NCI-H345 treated with DMSO at 0.1 percent for 48 hours (cell line): ENCODE measurements around the gene JPH4.
"Not testable (repeated sequence)": the region's sequence is repeated elsewhere in the genome, so short reads cannot be mapped to it uniquely, and the experiment has no call there.

Experiments used
- DNase-seq: peaks from one replicate; lab custom pipeline; 2025; ENCODE audit not compliant: unreplicated experiment; lab: John Stamatoyannopoulos, UW

JPH4 gene

DNA sequence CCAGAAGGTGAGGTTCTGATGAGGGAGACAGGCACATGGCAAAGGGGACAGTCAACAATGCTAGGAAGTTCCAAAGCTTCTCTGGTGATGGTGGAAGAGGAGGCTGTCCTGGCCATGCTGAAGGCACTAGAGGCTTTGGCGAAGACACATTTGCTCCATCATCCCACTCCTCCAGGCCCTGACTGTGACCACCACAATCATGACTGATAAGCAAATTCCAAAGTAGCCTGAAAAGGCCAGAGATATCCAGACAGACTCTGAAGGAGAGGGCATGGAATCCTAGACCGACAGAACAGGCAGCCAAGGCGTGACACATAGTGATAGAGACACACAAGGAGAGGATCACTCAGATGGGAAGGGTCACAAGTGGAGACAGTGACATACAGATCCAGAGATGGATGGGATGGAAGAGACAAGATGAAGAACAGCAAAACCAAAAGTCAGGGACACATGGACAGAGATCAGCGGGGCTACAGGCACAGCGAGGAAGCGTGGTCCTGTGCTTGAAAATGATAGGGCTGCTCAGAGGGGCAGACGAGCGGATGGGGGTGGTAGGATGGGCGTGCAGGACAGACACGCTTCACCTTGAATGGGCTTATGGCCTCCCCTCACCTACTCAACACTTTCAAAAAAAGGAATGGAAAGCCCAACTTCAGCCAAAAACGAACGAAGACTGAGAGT, 28.3 kb downstream of the JPH4 start:
- no peak for DNase-seq

DNA sequence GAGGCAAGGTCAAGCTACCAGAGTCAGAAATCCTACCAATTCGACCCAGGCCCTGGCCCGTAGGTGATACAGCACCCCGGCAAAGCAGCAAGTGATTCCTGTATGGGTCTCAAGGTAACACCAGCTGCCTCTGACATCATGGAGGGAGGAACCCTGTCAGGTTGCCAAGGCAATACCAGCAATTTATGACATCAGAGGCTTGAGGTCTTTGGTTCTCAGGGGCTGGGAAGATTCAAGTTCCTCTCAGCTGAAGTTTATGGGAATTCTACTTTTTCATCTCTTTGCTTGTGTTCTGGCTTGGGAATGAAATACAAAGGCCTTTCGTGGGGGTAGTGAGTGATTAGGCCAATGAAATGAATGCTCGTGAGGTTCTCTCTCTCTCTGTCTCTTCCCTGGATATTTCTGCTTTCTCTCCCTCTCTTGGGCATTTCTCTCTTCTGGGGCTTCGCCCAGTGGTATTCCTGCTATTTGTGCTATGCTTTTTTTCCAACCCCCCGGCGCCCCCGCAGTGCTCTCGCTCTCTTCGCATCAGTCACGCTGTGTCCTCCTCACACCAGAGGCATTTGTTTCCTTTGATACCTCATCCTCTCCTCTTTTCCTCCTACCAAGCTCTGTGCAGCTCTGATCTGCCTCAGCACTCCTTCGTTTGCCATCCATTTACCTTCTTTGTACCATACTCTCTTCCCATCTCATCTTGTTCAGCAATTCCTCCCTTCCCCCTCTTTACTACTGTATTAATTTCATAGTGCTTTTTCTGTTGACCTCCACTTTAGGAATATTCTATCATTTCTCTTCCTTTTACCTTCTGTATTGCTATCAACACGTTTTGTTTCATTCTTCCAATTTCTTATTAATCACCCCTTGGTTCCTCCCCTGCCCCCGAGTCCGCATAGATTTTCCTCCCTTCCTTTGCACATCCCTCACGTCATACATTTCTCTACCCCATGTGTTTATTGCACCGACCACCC, 30.0 kb downstream of the JPH4 start:
- no peak for DNase-seq

DNA sequence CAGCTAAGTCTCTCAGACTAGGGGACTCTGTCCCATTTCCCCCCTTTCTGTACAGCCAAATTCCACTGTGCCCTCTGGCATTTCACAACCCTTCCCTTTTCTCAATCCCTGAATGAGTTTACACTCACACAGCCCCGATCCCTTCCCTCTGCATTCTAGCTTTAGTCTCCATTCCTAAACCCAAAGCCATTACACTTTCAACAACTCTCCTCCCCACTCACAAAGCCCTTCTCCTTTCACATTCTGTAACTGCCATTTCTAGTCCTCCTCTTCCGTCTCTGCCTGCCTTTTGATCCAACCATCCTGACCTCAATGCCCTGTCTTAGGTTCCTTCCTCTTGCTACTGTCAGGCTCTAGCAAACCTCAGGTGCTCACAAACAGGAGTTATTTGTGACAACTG, 30.7 kb downstream of the JPH4 start:
- DNase-seq = no peak

DNA sequence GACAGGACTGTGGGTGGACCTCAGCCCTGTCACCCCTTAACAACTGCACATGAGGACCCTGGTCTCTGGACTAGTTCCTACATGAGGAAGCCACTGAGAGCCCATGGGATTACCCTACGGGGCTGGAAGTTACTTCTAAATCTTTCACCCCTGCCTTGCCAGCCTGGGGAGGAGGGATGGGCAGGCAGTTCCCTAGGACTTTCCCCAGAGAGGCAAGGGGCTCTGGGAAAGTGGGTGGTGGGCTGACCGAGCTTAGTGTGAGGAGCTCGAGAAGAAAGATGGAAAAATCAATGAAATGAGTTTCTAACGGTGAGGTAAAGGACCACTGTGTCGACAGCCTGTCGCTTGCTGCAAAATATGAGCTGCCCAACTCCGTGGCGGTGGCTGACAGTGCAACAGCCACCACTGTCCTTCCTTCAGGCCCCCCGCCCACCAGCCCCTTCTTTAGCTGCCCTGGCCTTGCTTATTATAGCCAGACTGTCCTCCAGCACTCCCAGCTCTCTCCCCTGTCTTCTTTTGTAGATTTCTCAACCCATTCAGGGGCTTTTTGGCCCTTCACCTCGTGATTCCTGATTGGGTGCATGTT, 32.0 kb downstream of the JPH4 start:
- no peak for DNase-seq

DNA sequence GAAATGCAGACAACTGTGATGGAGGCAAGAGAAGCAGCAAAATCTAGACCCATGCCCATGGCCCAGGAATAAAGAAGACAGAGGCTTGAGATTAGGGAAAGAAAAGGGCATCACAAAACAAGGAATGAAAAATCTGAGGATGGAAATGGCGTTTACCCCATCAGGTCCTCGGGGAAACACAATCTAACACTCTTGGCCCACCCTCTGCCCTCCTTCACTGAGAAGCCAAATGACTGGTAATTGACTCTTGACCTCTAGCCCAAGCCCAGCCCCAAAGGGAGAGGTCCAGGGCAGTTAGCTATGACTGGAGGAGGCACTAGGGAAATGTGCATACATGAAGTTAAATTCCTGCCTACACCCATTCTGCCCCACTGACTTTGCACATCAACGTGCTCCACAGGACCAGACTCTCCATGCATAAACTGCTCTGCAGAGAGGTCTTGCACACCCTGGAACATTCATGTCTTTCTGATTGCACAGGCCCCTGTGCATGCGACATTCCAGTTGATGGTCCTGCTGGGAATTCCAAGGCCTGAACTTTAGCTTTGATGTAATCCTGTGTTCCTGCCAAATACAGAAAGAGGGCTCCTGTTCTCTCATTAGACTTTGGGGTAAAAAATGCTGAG, 32.7 kb downstream of the JPH4 start:
- DNase-seq = no peak

DNA sequence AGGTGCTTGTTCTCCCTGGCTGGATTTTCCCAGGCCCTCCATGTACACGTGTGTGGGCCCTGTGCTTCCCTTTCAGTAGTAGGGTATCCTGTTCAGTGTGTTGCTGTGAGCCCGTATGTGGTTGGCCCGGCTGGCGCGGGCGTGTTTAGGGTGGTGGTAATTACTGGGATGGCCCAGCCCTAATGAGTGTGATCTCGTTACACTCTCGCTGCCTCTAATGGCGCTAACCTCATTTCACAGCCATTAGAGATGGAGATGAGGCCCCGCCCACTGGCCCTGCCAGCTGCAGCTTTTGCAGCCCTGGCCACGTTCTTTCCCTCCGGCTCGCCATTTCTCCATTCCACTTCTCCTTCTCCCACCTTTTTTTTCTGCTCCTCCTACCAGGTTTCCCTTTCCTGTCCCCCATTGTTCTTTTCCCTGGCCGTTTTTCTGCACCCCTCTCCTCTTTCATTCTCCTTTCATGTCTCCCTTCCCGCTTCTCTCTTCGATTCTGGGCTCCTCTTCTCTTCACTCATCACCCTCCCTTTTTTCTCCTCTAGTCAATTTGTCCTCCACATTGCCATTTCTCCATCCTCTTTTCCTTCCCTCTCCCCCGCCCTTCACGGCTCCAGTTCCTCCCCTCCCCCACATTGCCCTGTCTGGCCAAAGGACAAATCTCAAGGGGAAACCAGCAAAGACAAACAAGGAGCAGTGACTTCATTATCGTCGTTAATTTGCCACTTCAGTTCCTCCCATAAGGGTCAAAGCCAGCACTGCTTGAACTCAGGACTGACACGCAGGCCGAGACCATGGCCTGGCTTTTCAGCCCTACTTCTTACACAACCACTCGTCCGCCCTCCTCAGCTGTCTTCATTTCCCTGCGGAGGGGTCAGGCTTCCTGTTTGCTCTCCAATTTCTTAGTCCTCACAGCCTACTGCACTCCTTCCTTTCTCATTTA, 33.8 kb downstream of the JPH4 start:
- DNase-seq = no peak

DNA sequence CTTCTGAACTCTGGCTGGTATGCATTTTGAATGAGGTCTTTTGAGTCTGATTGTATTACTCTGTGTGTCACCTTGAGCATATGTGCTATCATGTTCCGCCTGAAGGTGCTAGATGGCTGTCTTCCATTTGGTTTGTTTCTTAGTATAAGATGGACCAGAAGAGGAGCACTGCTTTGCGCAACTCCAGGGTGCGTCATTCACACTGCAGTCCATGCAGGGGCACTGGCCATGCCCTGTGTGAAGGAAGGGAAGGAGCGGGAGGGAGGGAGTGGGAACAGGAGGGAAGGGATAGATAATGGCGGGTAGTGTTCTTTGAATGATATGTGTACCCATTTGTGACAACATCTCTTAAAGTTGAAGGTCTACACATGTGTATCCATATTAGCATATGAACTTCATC, 35.2 kb downstream of the JPH4 start:
- DNase-seq = no peak

DNA sequence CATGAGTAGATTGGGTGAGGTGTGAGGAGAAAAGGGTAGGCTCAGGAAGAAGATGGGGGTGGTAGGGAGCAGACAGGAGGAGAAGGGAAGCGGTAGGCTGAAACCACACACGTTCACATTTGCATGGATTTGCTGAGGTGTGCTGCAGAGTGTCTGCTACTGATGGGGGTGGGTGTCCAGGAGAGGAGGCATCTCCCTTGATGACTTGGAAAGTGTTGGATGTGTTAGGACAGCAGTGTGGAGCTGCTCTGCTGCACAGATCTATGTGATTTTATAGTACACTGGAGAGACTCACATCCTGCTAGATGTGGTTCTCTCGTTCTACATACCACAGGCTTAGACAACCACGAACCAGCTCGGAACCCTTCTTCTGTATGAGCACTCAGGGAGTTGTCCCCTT, 36.3 kb downstream of the JPH4 start:
- no peak for DNase-seq

DNA sequence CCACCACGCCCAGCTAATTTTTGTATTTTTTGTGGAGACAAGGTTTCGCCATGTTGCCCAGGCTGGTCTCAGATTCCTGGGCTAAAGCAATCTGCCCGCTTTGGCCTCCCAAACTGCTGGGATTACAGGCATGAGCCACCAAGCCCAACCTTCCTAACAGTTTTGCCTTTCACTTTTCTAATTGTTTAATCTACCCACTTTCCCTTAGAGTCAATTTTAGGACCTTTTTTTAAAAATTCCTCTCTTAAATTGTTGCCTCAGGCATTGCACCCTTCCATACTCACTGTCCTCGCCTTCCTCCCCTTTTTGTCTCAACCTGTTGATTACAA, 38.5 kb downstream of the JPH4 start:
- DNase-seq = no peak

DNA sequence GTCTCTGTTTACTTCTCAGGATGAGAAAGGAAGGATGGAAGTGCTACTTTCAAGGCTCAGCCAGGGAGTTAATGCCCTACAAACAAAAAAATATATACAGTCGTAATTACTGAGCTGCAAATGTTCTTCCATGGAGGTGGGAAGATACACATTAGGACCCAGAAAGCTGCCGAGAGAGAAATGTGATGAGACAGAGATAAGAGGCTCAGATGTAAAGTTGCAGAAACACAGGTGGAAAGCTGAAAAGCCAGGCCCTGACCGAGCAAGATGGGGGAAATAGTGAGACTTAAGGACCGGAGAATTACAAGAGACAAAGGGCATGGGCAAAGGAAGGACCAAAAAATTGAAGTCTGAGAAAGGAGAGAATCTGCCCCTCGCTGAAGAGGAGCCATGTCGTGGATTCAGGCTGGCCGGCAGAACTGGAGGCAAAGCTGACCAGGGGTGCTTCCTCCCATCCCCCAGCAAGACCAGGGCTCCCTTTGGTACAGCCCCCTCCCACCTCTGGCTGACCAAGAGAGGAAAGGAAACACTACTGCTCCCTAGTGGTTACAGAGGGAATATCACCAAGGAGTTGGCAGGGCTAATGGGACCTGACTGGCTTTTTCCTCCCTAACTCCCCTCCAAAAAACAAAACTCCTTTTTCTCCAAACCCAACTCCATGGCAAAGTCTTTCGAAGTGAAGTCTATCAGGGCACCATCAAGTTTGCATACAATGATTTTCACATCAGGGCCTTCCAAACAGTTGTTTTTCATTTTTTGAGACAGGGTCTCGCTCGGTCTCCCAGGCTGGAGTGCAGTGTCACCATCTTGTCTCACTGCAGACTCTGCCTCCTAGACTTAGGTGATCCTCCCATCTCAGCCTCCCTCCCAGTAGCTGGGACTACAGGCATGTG, 39.1 kb downstream of the JPH4 start:
- peak; percentile 29 for DNase-seq

DNA sequence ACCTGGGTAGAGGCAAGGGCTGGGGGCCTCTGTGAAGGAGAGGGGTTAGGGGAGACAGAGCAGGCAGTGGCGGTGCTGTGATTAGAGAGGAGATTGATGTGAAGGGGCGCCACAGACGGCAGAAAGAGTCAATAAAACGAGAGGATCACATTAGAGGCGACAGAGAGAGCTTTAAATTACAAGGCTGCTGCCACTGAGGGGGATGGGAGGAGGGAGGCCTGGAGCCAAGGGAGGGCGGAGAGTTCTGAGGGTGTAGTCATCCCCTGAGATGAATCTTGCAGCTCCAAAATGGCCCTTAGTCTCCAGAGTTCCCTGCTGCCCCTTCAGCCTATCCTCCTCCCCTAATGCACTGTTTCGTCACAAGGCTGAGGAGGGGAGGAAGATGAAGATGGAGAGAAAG, 39.8 kb downstream of the JPH4 start:
- no peak for DNase-seq

DNA sequence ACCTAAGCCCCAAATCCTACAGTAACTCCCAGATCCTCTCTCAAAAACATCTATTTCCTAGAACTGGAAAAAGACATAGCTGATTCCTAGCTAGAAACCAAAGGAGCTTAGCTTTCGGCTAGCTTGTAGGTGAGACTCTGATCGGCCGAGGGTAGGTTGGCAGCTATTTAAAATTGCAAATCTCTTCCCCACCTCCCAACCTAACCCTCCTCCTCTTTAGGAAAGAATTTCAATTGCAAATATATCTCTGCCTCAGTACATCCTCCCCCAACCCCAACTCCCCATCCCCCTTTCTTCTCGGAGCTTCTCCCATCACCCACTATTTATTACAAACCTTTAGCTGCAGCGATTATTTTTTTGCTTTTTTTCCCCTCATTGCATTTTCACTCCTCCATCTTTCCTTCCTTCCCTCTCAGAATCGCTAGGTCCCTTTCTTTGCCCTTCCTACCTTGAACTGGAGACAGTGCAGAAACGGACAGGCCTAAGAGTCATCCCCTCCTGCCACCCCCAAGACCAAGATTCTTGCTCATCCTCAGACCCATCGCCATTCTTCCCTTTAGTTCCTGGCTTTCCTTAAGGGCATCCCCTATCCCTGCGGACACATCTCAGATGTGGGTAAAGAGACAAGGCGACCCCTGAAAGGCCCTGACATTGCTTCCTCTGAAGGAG, 40.4 kb downstream of the JPH4 start:
- DNase-seq = no peak

DNA sequence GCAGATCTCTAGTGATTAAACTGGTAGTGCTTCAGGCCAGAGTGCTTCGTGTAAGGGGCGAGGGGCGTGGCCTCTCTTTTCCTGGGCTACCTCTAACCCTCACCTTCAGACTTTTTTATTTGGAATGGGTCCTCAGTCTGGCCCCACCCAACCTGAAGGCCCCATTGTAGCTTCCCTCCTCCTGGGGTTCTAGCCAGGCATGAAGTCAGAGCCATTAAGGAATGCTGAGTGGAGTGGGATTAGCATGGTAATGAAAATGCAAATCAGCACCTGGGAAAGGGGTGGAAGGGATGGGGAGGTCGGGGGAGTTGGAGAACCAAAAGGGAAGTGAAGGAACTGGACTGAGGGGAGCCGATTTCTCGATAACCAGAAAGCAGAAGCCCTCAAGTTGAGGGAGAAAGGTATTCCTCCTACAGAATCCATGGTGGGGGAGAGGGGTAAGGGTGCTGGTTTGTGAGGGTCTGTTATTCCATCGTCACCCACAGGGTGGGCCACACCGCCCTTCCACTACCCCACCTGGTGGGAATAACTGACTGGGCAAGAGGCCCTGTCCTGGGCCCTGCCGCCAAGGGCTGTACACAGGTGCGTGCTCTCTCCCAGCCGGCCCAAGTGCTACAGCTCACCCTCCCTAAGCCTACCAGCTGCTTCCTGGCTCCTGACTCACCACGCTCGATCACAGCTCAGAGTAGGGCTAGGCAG, 41.1 kb downstream of the JPH4 start:
- DNase-seq = no peak

DNA sequence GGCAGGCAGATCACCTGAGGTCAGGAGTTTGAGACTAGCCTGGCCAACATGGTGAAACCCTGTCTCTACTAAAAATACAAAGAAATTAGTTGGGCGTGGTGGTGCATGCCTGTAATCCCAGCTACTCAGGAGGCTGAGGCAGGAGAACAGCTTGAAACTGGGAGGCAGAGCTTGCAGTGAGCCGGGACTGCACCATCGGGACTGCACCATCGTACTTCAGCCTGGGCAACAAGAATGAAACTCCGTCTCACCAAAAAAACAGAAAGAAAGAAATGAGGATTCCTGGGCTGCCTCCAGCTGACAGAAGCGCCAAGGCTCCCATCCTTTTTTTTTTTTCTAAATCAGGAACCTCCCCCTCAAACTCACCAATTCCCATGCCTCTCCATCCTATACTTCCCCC, 41.7 kb downstream of the JPH4 start:
- DNase-seq = not testable (repeated sequence)

DNA sequence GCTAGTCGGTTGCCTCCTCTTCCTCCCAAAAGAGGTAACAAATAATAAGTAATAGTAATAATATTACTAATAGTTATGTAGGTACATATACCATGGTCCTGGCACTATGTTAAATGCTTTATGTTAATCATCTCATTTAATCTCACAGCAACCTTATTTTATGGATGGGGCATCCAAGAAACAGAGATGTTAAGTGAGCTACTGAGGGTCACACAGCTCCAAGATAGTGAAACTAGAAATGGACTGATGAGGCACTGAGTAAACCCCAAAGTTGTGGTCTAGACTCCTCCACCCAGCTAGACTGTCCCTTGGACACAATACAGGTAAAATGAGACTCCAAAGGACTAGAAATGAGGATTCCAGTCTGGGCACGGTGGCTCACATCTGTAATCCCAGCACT, 42.1 kb downstream of the JPH4 start:
- DNase-seq = no peak

DNA sequence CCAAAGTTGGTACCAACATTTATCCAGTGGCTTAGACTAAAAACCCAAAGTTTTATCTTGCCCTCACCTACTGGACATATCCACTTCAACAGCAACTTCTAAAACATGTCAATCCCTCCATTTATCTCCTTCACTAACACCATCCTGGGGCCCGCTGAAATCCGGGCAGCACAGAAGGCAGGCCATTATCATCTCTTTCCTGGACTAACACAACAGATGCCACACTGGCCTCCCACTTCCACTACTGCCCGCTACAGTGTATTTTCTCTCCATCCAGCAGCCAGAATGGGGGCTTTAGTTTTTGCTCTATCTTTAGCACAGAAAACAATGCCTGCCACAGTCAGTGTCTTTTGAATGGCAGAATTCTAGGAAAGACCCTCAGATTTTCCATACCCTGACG, 42.6 kb downstream of the JPH4 start:
- DNase-seq = no peak

DNA sequence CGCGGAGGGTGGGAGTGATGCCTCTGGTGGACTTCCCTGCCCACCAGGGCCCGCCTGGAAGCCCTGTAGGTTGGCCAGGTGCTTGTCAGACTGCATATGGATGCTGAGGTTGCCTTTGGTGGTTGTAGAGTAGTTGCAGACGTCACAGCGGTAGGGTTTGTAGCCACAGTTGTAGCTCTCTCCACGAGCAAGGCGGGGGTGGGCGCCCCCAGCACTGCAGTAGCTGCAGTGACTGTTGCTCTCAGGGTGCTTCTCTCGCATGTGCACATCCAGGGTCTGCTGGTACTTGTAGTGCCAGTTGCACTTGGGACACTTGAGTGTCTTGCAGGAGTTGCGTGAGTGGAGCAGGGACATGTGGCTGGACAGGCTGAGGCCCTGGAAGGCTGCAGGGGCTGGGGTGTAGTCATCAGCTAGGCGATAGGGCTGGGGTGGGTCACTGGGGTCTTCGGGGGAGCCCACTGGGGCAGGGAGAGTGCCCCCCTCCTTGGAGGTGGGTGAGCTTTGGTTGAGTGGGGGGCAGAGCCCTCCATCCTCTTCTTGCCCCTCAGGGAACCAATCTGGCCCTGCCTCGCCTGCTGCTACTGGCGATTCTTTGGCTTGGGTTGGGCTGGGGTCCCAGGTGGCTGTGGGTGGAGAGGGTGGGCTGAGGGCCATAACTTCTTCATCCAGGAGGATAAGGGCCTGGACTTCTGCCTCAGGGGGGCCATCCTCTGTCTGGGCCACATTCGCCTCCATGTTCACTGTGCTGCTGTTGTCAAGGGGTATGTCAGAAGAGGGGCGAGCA, 44.7 kb downstream of the JPH4 start:
- no peak for DNase-seq

DNA sequence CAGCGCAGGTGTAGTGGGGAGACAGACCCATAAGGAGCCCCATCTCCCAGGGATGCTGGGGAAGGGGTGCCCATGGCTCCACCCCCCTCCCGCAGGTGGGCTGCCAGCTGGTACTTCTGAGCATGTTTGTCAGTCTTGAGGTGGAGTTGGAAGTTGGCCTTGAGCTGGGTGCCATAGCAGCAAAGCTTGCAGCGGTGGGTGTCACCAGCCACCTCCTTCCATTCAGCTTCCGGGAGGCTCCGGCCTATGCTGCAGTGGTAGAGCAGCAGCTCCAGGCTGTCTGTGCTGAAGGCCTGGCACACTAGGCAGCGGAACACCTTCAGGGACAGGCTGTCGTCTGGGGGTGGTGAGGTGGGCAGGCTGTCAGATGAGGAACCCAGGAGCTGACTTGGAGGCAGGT, 45.9 kb downstream of the JPH4 start:
- DNase-seq = no peak
